Mesothelial cell of epicardium (in vitro differentiated cells): ENCODE data around the gene FZD7. TPM values are rescaled to one million over a fixed set of nuclear protein-coding genes. Genes with fewer than 3 reads are reported as not detected.

Source experiments
- DNase-seq, 2 experiments: peaks; one replicate each; pipeline ENCODE4 v3.0.0; 2021; ENCODE audit warnings: low spot score in 2 of 2; ENCODE audit not compliant: unreplicated experiment in 2 of 2
- H3K27ac Mint-ChIP-seq: 2 replicates; pipeline ENCODE4 v1.8.0; 2021; ENCODE audit warnings: mixed read lengths
- H3K27me3 Mint-ChIP-seq: 2 replicates; pipeline ENCODE4 v1.8.0; 2021; ENCODE audit warnings: low read depth, mixed read lengths
- H3K36me3 Mint-ChIP-seq: 2 replicates; pipeline ENCODE4 v1.8.0; 2021; ENCODE audit warnings: mixed read lengths
- H3K4me1 Mint-ChIP-seq: 2 replicates; pipeline ENCODE4 v1.8.0; 2021; ENCODE audit warnings: mixed read lengths
- H3K4me3 Mint-ChIP-seq: 2 replicates; pipeline ENCODE4 v1.8.0; 2021; ENCODE audit warnings: mild to moderate bottlenecking, moderate library complexity, mixed read lengths
- H3K9me3 Mint-ChIP-seq: 2 replicates; pipeline ENCODE4 v1.8.0; 2021; ENCODE audit warnings: mixed read lengths
- CTCF ChIP-seq: fragments of 200-600 bp; sonication (generic); IDR thresholded peaks from one replicate; pipeline ENCODE4 v1.5.0; 2021; ENCODE audit warnings: antibody characterized with exemption; ENCODE audit not compliant: unreplicated experiment
- total RNA-seq: library from RNA; stranded (reverse); gene quantifications from 3 replicates; pipeline ENCODE4 v1.2.1, GENCODE V29; 2021

FZD7 gene
- total RNA-seq, 1 donor from 2014 or later, result 132 TPM

GRCh38 chr2:201987426-201987825 is 46.2 kb upstream of the FZD7 start:
- Mint-ChIP-seq H3K4me3 (no peak overlapping the region), H3K27ac (no peak overlapping the region), H3K27me3 (no peaks in the 10 kb centered on the region), H3K4me1 (peaks cover 43% of the 10 kb centered on the region), H3K36me3 (no peaks in the 10 kb centered on the region), H3K9me3 (no peaks in the 10 kb centered on the region)
- DNase-seq, result no peak
- TF ChIP-seq CTCF, result no peak

- TF ChIP-seq CTCF, result no peak
- Mint-ChIP-seq H3K27me3 (no peaks in the 10 kb centered on the region), H3K4me3 (no peak overlapping the region), H3K9me3 (no peaks in the 10 kb centered on the region), H3K36me3 (no peaks in the 10 kb centered on the region), H3K4me1 (peaks cover 47% of the 10 kb centered on the region), H3K27ac (no peak overlapping the region)
- DNase-seq, result no peak
Measured at GRCh38 chr2:201990069-201990468, 43.6 kb upstream of the FZD7 start.

- H3K4me3 Mint-ChIP-seq, result no peak overlapping the region
- no peaks in the 10 kb centered on the region for H3K27me3 Mint-ChIP-seq
- no peak for DNase-seq
- H3K4me1 Mint-ChIP-seq, result peaks cover 59% of the 10 kb centered on the region
- H3K27ac Mint-ChIP-seq, result no peak overlapping the region
- H3K9me3 Mint-ChIP-seq, result no peaks in the 10 kb centered on the region
- H3K36me3 Mint-ChIP-seq, result no peaks in the 10 kb centered on the region
- TF ChIP-seq CTCF, result no peak
Measured at GRCh38 chr2:201992960-201993359, 40.7 kb upstream of the FZD7 start.

- no peaks in the 10 kb centered on the region for H3K36me3 Mint-ChIP-seq
- no peak for DNase-seq
- peaks cover 69% of the 10 kb centered on the region for H3K4me1 Mint-ChIP-seq
- TF ChIP-seq CTCF, result no peak
- H3K9me3 Mint-ChIP-seq, result no peaks in the 10 kb centered on the region
- H3K27ac Mint-ChIP-seq, result peak overlapping the region; percentile 92
- no peak overlapping the region for H3K4me3 Mint-ChIP-seq
- no peaks in the 10 kb centered on the region for H3K27me3 Mint-ChIP-seq
Measured at GRCh38 chr2:201994973-201995638, 38.5 kb upstream of the FZD7 start.

- Mint-ChIP-seq H3K27me3 (no peaks in the 10 kb centered on the region), H3K36me3 (no peaks in the 10 kb centered on the region), H3K4me3 (no peak overlapping the region), H3K27ac (peak overlapping the region; percentile 92), H3K4me1 (peaks cover 71% of the 10 kb centered on the region), H3K9me3 (no peaks in the 10 kb centered on the region)
- DNase-seq, result no peak
- TF ChIP-seq CTCF, result no peak
Measured at GRCh38 chr2:201996006-201996405, 37.6 kb upstream of the FZD7 start.
